RWPE1 (cell line): Measurements from ENCODE around the gene GJC2.

Source experiments
- CTCF ChIA-PET: fragments of 350-600 bp; sonication (Branson Sonifier 250); formaldehyde crosslinking; extraction: SDS; loops from one replicate; lab custom pipeline; 2021; lab: Yijun Ruan, JAX
- POLR2A ChIA-PET: fragments of 400-600 bp; formaldehyde crosslinking; extraction: SDS; loops from one replicate; lab custom pipeline; 2020; ENCODE audit warnings: antibody characterized with exemption; ENCODE audit not compliant: low non-redundant PET; lab: Yijun Ruan, JAX
- DNase-seq: peaks from one replicate; pipeline ENCODE4 v3.0.0; 2012; ENCODE audit warnings: low spot score
- H3K27ac ChIP-seq: fragments of 450-650 bp; 2 replicates; pipeline ENCODE4 v1.5.1; 2017
- CTCF ChIP-seq: fragments of 450-650 bp; conservative IDR thresholded peaks from 2 replicates; pipeline ENCODE4 v1.5.1; 2017; ENCODE audit warnings: low read depth, mild to moderate bottlenecking

The GJC2 gene

GRCh38 chr1:228161362-228161761, 11.6 kb downstream of the GJC2 start:
- ChIA-PET CTCF (interaction anchor here (0.7 kb wide), 1 partner anchor 71 kb away, joined by 3 read pairs; no protein-coding TSS in a partner anchor), POLR2A (interaction anchor here (0.7 to 1.2 kb wide), 2 partner anchors 10 to 21 kb away, joined by 3 read pairs; partner anchors contain the start of gene GUK1)
- no peak for TF ChIP-seq CTCF
- no peak for DNase-seq
- peak overlapping the region; percentile 100 for H3K27ac ChIP-seq

GRCh38 chr1:228161866-228162265, 12.1 kb downstream of the GJC2 start:
- H3K27ac ChIP-seq: peak overlapping the region; percentile 100
- no peak for DNase-seq
- no peak for TF ChIP-seq CTCF
- ChIA-PET CTCF (no interaction called here), POLR2A (interaction anchor here (0.6 to 1.2 kb wide), 2 partner anchors 10 to 21 kb away, joined by 3 read pairs; no protein-coding TSS in a partner anchor)

- CTCF ChIA-PET: interaction anchor here (0.5 kb wide), 1 partner anchor 32 kb away, joined by 4 read pairs; no protein-coding TSS in a partner anchor
- POLR2A ChIA-PET: interaction anchor here (0.6 to 1.4 kb wide), 2 partner anchors 13 to 22 kb away, joined by 3 to 11 read pairs; partner anchors contain the start of gene GJC2
These were observed 12.7 kb downstream of the GJC2 start for GRCh38 chr1:228162286-228163006.

GRCh38 chr1:228163007-228163753, 13.4 kb downstream of the GJC2 start:
- no peak for TF ChIP-seq CTCF
- DNase-seq: peak; percentile 82
- ChIA-PET POLR2A (interaction anchor here (1.4 kb wide), 1 partner anchor 13 kb away, joined by 11 read pairs; the partner anchor contains the start of gene GJC2), CTCF (no interaction called here)
- peak overlapping the region; percentile 100 for H3K27ac ChIP-seq

More at GRCh38 chr1:228162286-228163006, 12.7 kb downstream of the GJC2 start:
- TF ChIP-seq CTCF: no peak
- peak overlapping the region; percentile 100 for H3K27ac ChIP-seq
- peak; percentile 28 for DNase-seq

- no peak for DNase-seq
- TF ChIP-seq CTCF: no peak
- ChIA-PET POLR2A (interaction anchor here (0.6 to 1.7 kb wide), 3 partner anchors 13 to 60 kb away, joined by 3 to 11 read pairs (median 11); partner anchors contain the start of gene GJC2), CTCF (no interaction called here)
- peak overlapping the region; percentile 100 for H3K27ac ChIP-seq
These were observed 14.2 kb downstream of the GJC2 start for GRCh38 chr1:228163776-228164519.
